ENCODE measurements around the gene SULT4A1. TPM values are rescaled to one million over a fixed set of nuclear protein-coding genes. Genes with fewer than 3 reads are reported as not detected.

SULT4A1 gene
- polyA plus RNA-seq, 5 donors: 0.65 to 2.4 (median 1.5) TPM

DNA sequence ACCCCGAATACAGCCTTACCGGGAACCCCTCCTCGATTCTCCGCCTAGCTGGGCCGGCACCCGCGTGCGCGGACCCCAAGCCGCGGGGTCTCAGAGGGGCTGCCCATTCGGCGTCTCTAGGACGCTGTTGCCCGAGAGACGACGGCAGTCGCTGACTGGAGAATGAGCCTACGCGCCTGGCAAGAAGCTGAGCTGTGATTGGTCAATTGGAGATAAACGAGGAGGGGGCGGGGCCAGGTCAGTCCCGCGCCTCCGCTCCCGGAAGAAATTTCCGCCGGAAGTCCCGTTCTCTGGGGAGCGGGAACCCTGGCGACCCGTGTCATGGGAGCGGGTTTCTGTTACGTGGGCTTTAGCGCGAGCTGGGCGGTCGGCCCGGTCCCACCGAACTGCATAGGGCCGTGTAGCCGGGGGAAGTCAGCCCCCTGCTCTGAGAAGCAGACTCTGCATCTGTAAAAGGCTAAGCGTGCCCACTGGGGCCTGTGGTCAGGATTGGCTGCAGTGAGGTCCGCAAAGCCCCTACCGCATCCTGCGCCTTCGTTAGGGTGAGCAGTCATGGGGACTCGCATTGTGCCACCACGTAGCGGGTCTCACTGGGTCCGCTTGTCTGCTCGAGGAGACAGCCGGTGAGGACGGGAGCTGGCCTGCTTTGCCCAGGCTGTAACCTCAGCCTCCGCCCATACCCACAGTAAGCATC lies 50.0 kb downstream of the SULT4A1 start, which contains the start of gene EFCAB6:
Gene EFCAB6 (minus strand): TSS at position 157 of the 694 bp plus-strand sequence. CDS start 29,987 bp downstream, outside the sequence.
- DNase-seq: peak; percentile 94 to 96

DNA sequence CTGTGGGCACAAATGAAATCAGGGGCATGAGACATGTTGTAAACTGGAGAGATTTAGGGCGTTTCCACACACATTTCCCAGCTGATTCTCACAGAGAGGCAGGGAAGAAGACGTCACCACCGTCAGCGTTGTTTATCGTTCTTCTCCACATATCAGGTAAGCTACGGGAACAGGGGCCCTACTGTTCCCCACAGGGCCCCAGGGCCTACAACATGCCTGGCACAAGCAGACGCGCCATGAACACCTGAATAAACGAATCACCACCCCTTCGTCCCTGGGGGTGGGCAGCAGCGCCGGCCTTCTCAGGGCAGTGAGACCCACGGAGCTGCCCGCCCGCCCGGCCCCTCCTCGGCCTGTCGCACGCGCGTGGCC lies 50.5 kb downstream of the SULT4A1 start:
- no peak for DNase-seq

DNA sequence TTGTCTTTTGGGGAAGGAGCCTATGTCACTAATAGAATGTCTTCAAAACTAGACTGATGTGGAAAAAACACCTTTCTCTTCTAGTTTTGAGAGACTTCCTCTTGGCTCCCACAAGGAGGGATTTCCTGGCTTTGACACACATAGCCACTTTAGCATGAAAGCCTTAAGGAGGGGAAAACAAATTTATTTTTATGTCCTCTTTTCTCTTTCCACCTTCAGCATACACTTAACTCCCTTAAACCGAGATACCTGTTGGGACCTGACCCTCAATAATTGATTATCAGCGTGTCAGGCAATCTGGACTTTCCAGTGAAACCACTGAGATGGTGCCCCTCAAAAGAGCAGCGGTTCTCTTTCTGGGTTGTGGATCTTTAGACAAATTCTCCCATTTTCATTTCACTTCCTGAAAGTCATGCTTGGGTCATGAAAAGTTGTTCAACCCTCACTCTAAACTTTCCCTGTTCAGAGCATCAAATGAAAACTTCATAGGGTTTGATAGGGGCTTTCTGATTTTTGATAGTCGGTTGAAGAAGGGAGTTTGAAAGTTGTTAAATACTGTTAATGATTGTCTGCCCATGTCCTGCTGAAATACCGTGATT lies 59.3 kb downstream of the SULT4A1 start:
- no peak for DNase-seq

DNA sequence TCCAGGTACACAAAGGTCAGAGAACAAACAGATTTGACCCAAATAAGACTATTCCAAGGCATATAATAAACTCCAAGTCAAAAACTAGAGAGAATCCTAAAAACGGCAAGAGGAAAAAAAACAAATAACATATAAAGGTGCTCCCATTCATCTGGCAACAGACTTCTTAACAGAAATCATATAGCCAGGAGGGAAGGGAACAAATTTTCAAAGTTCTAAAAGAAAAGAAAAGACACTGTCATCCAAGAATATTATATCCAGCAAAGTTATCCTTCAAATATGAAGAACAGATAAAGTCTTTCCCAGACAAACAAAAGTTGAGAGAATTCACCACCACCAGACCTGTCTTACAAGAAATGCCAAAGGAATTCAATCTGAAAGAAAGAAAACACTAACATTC lies 61.3 kb downstream of the SULT4A1 start:
- no peak for DNase-seq

DNA sequence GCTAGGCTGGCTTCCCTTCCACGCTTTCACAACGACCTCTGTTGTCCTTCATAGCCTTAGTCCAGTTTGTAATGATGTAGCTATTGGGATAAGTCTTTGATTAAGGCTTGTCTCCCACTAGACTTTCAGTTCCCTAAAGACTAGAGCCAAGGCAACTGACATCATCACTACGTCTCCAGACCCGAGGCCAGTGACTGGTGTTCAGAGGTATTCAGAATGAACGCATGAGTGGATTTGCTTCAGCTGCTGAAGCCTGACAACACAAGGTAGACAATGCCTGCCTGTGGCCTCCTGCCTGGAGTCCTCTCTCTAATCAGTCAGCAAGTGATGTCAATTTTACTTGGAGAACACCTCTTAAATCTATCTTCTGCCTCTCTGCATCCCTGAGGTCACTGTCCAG lies 63.8 kb downstream of the SULT4A1 start:
- no peak for DNase-seq

DNA sequence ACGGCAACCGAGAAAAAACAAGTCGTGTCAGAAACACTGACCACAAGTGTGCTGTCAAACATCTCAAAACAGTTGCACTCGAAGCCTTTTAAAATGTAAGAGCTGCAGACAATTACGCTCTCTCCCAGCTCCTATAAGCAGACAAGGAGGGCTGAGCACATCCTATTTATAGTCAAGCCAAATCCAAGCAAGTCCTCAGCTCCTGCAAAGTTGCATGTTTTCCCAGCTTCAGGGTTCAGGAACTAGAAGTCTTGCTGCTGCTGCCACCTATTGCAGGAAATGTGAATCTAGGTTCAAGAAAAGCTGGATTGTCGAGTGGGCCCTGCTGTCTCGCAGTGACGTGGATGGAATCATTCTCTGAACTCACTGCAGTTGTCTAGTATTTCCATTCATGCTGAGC lies 65.7 kb downstream of the SULT4A1 start:
- DNase-seq: peak in 1 of 2 donors; percentile 36

DNA sequence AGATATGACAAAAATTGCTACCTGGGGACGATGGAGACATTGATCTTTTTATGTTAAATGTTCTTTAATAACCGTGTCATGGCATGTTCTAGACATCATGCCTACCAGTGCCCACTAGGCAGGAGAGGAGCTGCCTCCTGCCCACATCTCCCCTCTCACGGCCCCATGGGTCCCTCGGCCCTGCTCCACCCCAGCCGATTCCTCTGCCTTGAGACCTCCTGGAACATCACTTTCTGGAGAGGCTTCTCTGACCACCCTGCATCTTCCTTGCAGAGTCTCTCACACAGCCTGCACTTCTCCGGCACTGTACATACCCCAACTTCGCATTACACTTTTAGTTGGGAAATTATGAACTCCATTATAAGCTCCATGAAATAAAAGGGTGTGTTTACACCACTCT lies 67.0 kb downstream of the SULT4A1 start:
- DNase-seq: no peak

DNA sequence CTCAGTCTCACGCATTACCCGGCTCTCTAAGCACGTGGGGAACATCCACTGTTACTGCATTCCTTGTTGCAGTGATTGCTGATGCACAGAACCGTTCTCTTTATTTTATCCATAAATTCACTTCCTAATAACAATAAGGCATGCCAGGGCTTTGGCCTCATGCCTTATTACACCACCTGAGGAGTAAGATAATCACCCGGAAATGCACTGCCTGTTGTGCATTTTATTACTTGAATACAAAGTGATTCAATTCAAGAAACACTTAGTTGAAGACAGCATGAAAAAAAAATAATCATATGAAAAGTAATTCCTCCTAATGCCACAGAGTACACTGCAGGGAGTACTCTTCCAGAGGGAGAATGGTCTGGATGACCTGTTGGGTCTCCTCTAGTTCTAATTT lies 69.4 kb downstream of the SULT4A1 start:
- no peak for DNase-seq

DNA sequence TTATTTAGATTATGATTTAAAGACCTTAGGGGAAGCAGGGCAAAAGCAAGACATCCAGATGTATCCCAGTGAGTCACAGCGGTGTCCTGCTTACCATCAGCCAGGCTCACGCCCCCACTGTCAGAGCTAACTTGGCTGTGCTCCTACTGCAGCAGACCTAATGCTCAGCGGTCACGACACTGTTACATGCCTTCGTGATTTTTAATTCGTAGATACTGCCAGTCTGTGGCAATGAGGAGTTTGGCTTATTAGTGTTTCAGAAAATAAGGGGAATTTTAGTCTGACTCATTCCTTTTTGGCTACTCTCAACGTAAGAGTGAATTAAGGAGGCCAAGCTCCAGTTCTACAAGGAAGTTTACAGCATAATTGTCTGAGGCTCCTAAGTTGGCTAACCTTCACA lies 72.9 kb downstream of the SULT4A1 start:
- no peak for DNase-seq

DNA sequence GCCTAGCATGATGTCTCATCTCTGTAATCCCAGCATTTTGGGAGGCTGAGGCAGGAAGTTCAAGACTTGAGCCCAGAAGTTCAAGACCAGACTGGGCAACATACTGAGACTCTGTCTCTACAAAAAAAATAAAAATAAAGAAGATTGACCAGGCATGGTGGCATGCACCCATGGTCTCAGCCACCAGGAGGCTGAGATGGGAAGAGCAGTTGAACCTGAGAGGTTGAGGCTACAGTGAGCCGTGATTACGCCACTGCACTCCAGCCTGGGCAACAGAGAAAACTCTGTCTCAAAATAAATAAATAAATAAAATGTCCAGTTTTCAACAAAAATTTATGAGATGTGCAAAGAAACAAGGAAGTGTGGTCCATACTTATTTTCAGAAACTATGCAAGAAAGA lies 78.5 kb downstream of the SULT4A1 start:
- no peak for DNase-seq

DNA sequence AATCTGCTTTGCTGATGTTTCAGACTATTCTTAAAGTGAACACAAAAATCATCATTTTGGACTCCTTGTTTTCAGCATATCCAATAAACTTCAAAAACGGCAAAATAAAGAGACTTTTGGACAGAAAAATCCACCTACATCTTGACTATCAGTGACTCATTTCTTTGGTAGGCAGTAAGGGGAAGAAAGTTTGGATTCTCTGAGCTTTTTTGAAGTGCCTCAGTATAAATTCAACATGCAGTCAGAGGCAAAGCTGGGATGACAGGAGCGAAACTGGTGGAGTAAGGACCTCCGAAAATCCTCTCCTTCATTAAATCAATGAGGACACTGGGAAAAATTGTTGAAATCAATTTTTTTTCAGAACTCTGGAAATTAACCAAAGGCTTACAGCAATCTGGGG lies 79.9 kb downstream of the SULT4A1 start:
- DNase-seq: no peak

DNA sequence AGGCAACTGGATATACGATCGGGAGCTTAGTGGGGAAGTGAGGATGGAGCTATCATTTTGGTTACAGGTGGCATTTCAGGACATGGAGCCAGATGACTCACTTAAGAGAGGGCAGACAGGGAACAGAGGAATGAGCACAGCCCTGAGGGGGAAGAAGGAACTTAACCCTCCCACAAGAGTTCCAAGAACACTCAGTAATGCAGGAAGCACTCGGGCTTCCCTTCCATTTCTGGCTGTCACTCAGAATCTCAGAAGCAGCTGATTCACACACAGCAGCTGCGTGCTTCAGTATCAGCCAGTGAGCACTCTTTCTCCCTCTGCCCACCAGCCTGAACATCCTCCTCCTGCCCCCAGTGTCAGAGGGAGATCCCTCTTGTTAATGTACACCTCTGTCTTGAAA lies 85.0 kb downstream of the SULT4A1 start:
- no peak for DNase-seq

DNA sequence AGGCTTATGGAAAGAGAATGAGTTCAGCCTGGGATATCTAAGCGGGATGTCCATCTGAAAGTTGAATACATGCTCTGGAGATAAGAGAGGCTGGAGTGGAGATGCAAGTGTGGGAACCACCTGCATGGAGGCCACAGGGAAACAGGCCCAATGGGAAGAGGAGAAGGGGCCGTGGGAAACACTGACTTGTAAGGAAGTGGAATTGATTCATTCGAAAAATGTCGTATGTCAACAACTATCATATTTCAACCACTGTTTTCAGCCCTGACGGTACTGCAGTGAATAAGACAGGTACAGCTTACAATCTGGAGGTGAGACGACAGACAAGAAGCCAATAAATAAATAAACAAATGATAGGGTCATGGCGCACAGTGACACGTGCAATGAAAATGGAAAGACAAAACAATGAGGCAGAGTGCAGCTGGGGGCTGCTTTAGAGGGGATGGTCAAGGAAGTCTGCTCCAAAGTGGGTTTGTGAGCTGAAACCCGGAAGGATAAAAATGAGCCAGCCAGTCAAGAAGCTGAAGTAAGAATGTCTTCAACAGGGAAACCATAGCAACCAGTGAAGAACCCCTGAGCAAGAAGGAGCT lies 86.1 kb downstream of the SULT4A1 start:
- DNase-seq: no peak

Other genes with a start within 250 kb of the SULT4A1 start
- gene EFCAB6, start 50.2 kb downstream of the SULT4A1 start, polyA plus RNA-seq (ENCODE audit: insufficient read depth in 1 of 5, insufficient read length in 5 of 5, low replicate concordance in 1 of 5): 1 to 10 TPM; 3.4 to 5.9 (median 3.9) TPM
- under 1 TPM in 4 of 5 donors, not detected in 1; 0.05 to 0.12 (median 0.06) TPM for gene PNPLA5, start 29.5 kb upstream of the SULT4A1 start, polyA plus RNA-seq (ENCODE audit: insufficient read depth in 1 of 5, insufficient read length in 5 of 5, low replicate concordance in 1 of 5)
- gene PNPLA3, start 61.3 kb upstream of the SULT4A1 start, polyA plus RNA-seq (ENCODE audit: insufficient read depth in 1 of 5, insufficient read length in 5 of 5, low replicate concordance in 1 of 5): under 1 TPM; 0.46 to 0.77 (median 0.55) TPM
- gene SAMM50, start 92.9 kb upstream of the SULT4A1 start, polyA plus RNA-seq (ENCODE audit: insufficient read depth in 1 of 5, insufficient read length in 5 of 5, low replicate concordance in 1 of 5): 10 to 100 TPM; 51.8 to 65.1 (median 61.7) TPM
- 10 to 100 TPM; 33.0 to 45.3 (median 35.7) TPM for gene PARVB, start 161.8 kb upstream of the SULT4A1 start, polyA plus RNA-seq (ENCODE audit: insufficient read depth in 1 of 5, insufficient read length in 5 of 5, low replicate concordance in 1 of 5)